Nephron progenitor cell (in vitro differentiated cells): ENCODE measurements around the gene MAEA.
A peak's percentile ranks its signal among the peaks of the same experiment; 100 is the strongest.

ENCODE experiments used
- DNase-seq: peaks from one replicate; pipeline ENCODE4 v3.0.0; 2021
- H3K27ac Mint-ChIP-seq: 2 replicates; pipeline ENCODE4 v1.8.0; 2021; ENCODE audit warnings: mild to moderate bottlenecking, moderate library complexity, mixed read lengths
- H3K27me3 Mint-ChIP-seq: 2 replicates; pipeline ENCODE4 v1.8.0; 2021; ENCODE audit warnings: mild to moderate bottlenecking, low read depth, mixed read lengths; ENCODE audit not compliant: poor library complexity
- H3K36me3 Mint-ChIP-seq: 2 replicates; pipeline ENCODE4 v1.8.0; 2021; ENCODE audit warnings: low read depth, mixed read lengths
- H3K4me1 Mint-ChIP-seq: 2 replicates; pipeline ENCODE4 v1.8.0; 2021; ENCODE audit warnings: mixed read lengths
- H3K4me3 Mint-ChIP-seq: 2 replicates; pipeline ENCODE4 v1.8.0; 2021; ENCODE audit warnings: mild to moderate bottlenecking, moderate library complexity, mixed read lengths
- H3K9me3 Mint-ChIP-seq: 2 replicates; pipeline ENCODE4 v1.8.0; 2021; ENCODE audit warnings: mild to moderate bottlenecking, moderate library complexity, mixed read lengths
- TF ChIP-seq, protein P1 (sequence below): fragments of 200-600 bp; sonication (generic); IDR thresholded peaks from 2 replicates; pipeline ENCODE4 v1.5.0; 2021; ENCODE audit warnings: antibody characterized with exemption

Gene MAEA

DNA sequence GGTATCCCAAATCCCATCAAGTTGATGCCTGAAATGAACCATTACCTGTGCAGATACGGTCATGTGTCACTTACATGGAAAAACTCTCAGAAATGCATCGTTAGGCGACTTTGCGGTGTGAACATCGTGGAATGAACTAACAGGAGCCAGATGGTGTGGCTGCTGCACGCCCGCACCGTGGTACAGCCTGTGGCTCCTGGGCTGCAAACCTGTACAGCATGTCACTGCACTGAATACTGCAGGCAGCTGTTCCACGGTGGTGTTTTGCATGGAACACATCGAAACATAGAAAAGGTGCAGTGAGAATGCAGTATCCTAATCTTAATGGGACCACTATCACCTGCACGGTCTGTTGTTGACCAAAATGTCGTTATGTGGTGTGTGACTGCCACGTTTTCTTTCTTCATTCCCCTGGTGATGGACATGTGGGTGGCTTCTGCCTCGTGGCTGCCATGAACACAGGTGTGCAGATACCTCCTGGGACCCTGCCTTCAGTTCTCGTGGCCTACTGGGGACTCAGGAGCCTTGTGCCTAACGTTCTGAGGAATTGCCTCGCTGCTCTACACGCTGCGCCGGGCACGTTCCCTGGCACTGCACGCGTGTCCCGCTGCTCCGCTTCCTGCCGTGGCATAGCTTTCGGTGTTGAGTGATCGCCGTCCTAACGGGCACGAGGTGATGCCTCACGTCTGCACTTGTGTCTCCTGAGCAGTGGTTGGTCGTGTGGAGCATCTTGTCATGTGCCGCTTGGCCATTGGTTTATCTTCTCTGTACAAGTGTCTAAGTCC is 18.5 kb downstream of the MAEA start:
- peaks cover 17% of the 10 kb centered on the region for H3K9me3 Mint-ChIP-seq
- H3K27ac Mint-ChIP-seq: peak overlapping the region; percentile 97
- TF ChIP-seq, protein P1, sequence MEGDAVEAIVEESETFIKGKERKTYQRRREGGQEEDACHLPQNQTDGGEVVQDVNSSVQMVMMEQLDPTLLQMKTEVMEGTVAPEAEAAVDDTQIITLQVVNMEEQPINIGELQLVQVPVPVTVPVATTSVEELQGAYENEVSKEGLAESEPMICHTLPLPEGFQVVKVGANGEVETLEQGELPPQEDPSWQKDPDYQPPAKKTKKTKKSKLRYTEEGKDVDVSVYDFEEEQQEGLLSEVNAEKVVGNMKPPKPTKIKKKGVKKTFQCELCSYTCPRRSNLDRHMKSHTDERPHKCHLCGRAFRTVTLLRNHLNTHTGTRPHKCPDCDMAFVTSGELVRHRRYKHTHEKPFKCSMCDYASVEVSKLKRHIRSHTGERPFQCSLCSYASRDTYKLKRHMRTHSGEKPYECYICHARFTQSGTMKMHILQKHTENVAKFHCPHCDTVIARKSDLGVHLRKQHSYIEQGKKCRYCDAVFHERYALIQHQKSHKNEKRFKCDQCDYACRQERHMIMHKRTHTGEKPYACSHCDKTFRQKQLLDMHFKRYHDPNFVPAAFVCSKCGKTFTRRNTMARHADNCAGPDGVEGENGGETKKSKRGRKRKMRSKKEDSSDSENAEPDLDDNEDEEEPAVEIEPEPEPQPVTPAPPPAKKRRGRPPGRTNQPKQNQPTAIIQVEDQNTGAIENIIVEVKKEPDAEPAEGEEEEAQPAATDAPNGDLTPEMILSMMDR: no peak
- peaks cover 4% of the 10 kb centered on the region for H3K27me3 Mint-ChIP-seq
- H3K4me3 Mint-ChIP-seq: no peak overlapping the region
- peaks cover 29% of the 10 kb centered on the region for H3K4me1 Mint-ChIP-seq
- H3K36me3 Mint-ChIP-seq: peaks cover 75% of the 10 kb centered on the region
- no peak for DNase-seq

DNA sequence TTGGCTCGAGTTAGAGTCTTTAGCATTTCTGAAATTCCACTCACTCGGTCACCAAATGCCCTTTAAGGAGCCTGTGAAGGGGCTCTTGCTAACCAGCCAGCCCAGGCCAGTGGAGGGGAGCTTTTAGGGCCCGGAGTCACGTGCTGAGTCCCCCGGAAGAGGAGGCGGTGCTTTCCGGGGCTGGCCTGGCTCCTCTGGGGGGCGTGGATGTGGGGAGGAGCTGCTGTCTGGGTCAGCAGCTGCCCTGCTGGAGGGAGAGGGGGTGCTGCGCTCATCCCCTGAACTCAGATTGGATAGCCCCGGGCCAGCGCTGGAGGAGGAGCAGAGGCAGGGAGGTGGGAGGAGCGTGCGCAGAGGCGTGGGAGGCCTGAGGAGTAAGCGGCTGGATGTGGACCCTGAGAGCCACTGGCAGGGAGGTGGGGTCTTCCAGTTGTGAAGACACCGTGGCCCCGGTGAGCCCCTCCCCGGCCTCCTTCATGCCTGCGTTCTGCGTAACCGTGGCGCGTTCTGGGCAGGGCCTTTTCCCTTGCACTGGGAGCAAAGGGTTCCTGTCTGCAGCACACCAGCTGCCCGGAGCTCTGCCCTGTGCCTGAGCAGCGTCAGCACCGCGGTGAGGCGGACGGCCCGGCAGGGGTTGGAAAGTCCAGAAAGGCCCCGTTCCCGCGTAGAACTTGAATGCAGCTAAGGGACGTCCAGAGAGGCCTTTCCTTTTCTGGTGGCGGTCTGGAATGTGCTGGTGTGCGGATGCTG is 19.7 kb downstream of the MAEA start:
- Mint-ChIP-seq H3K36me3 (peaks cover 77% of the 10 kb centered on the region), H3K4me3 (peak overlapping the region; percentile 73), H3K27ac (peak overlapping the region; percentile 97), H3K4me1 (peaks cover 29% of the 10 kb centered on the region), H3K27me3 (peaks cover 4% of the 10 kb centered on the region), H3K9me3 (peaks cover 28% of the 10 kb centered on the region)
- DNase-seq: peak; percentile 91
- TF ChIP-seq, protein P1: no peak

DNA sequence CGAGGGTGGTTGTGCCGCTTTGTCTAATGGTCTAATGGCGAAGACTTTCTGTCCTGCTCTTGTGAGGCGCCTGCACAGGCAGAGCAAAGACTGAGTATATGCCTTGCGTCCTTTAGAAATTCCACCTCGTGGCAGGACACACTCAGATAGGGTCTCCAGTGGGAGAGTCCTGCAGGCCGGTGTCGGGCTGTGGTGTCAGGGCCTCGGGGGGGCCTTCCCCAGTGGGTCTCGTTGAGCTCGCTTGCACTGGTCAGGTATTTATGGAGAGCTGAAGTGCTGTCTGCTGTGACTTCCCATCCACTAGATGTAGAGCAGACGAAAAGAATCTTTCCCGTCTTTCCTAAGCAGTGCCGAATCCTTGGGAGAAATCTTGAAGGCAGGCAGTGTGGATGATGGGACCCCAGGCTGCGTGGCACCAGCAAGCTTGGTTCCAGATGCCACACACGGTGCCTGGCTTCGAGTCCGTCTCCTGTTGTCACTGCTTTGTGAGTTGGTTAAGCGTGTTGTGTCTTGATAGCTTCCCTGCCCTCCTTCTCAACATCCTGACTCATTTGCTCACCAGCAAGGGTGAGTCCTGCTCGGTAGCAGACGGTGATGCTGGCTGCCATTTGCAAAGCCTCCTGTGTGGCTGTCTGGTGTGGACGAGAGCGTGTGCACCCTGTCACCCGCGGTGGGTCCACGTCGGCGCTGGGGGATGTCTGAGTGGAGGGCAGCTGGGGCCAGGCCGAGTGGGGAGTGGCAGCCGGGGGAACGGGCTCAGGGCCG is 20.5 kb downstream of the MAEA start:
- H3K27ac Mint-ChIP-seq: peak overlapping the region; percentile 85

DNA sequence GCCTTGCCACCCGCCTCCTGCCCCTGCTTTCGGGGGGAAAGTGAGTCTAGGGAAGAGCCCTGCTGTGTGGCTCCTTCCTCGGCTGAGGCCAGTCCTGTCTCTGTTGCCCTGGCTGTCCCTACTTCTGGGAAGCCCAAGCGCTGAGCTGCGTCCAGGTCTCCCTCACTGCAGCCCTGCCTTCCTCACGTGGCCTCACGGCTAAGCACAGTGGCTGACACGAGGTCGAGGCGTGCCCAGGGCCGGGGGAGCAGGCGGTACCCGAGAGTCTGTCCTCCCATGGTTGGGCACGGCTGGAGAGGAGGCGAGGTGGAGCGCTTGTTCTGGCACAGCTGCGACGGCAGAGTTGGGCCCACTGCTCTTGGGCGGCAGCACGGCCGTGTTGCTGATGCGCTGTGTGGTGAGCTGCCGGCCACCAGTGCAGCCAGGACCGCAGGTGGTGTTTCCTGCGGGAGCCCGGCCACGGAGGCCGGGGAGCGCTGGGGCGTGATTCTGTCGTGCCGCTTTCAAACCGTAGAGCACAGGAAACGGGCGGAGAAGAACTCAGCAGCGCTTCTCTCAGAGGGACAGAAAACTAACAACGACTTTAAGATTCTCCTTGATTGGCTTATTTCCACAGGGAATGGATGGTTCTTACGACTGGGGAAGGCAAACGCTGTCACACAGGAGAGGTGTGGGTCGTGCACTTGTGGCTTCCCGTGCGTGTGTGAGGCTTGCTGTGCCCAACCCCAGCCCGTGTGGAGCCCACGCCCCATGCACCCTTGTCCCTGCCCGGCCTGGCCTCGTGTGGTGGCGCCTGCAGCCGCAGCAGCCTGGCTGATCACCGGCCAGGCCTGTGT is 21.3 kb downstream of the MAEA start:
- peaks cover 37% of the 10 kb centered on the region for H3K9me3 Mint-ChIP-seq
- TF ChIP-seq, protein P1: no peak
- H3K4me3 Mint-ChIP-seq: no peak overlapping the region
- peaks cover 4% of the 10 kb centered on the region for H3K27me3 Mint-ChIP-seq
- no peak for DNase-seq
- peaks cover 29% of the 10 kb centered on the region for H3K4me1 Mint-ChIP-seq
- no peak overlapping the region for H3K27ac Mint-ChIP-seq
- peaks cover 76% of the 10 kb centered on the region for H3K36me3 Mint-ChIP-seq

More for the DNA sequence above, 20.5 kb downstream of the MAEA start:
- Mint-ChIP-seq H3K27me3 (peaks cover 4% of the 10 kb centered on the region), H3K4me3 (peak overlapping the region; percentile 73), H3K36me3 (peaks cover 78% of the 10 kb centered on the region), H3K4me1 (peaks cover 29% of the 10 kb centered on the region), H3K9me3 (peaks cover 36% of the 10 kb centered on the region)
- no peak for DNase-seq
- TF ChIP-seq, protein P1: no peak

DNA sequence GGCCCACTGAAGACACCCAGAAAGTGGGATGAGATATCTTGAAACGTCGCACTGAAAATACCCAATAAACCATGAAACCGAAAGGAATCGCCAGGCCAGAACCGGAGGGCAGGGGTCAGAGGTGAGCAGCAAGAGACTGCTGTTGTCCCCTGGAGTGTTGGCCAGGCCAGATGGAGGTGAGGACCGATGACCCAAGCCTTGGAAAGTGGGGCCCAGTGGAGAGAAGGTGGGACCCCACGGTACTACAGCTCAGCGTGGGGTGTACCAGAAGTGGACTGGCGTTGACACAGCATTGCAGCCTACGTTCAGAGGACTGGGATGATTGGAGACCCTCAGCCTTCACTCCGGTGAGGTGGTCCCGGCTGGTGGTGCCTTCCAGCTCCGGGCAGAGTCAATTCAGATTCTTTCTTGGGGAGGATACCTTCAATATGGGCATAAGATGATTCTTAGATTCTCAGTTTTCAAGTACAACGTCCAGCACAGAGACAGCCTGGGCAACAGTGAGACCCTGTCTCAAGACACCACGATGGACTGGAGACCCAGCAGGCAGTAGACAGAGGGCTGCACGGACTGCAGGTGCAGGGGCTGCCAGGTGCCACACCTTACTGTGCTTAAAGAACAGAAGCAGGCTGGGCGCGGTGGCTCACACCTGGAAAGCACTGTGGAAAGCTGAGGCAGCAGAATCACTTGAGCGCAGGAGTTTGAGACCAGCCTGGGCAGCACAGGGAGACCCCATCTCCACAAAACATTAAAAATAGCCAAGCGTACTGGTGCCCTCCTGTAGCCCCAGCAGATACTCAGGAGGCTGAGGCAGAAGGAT is 23.3 kb downstream of the MAEA start:
- no peak for DNase-seq
- H3K4me1 Mint-ChIP-seq: peaks cover 29% of the 10 kb centered on the region
- H3K27me3 Mint-ChIP-seq: peaks cover 4% of the 10 kb centered on the region
- peaks cover 38% of the 10 kb centered on the region for H3K9me3 Mint-ChIP-seq
- TF ChIP-seq, protein P1: no peak
- peaks cover 75% of the 10 kb centered on the region for H3K36me3 Mint-ChIP-seq
- no peak overlapping the region for H3K27ac Mint-ChIP-seq
- H3K4me3 Mint-ChIP-seq: no peak overlapping the region
